Measurements from ENCODE around the gene NOTCH3. TPM values are rescaled to one million over a fixed set of nuclear protein-coding genes. Genes with fewer than 3 reads are reported as not detected.
A peak's percentile ranks its signal among the peaks of the same experiment; 100 is the strongest.

Gene NOTCH3
- total RNA-seq, 5 donors from 2014 or later (not counting 1 experiment from before 2014, with no cell fraction given): 0.16 to 0.85 (median 0.48) TPM; not detected in 1

- Mint-ChIP-seq H3K4me1 (peaks cover 0 to 2% (median under 1%) of the 10 kb centered on the region in 3 donors), H3K27ac (no peak overlapping the region), H3K36me3 (peaks cover 22% of the 10 kb centered on the region), H3K27me3 (peaks cover 0 to 2% of the 10 kb centered on the region in 2 donors), H3K4me3 (no peak overlapping the region), H3K9me3 (no peaks in the 10 kb centered on the region)
- no peak for ATAC-seq (replicated peaks in 1 of 4)
- ChIA-PET POLR2A (no interaction called here), CTCF (no interaction called here)
- H3K4me3 ChIP-seq (ENCODE audit: control insufficient read depth in 1 of 2, extremely low read depth in 1 of 2, low read length in 1 of 2): no peak overlapping the region
- no peak overlapping the region for H3K27ac ChIP-seq (ENCODE audit: low read length)
- H3K4me1 ChIP-seq (ENCODE audit: control insufficient read depth in 1 of 2, extremely low read depth in 1 of 2, insufficient read depth in 2 of 2, low read length in 2 of 2): peaks cover 0 to 4% of the 10 kb centered on the region in 2 experiments
- 95% methylated on average over 57 of the region's 58 CpGs for WGBS (ENCODE audit: insufficient coverage)
- H3K9me3 ChIP-seq: no peaks in the 10 kb centered on the region
- peaks cover 20 to 39% of the 10 kb centered on the region in 2 donors for H3K36me3 ChIP-seq (ENCODE audit: control insufficient read depth in 2 of 2, extremely low read depth in 1 of 2, insufficient read depth in 1 of 2, low read length in 1 of 2)
- no peak for DNase-seq
- H3K27me3 ChIP-seq (replicated peaks in 1 of 2; ENCODE audit: control insufficient read depth in 2 of 2, extremely low read depth in 1 of 2, insufficient read depth in 2 of 2, low read length in 1 of 2): peaks cover 0 to 10% of the 10 kb centered on the region in 2 experiments
These were observed 87.3 kb downstream of the NOTCH3 start for GRCh38 chr19:15113245-15114152.

DNA sequence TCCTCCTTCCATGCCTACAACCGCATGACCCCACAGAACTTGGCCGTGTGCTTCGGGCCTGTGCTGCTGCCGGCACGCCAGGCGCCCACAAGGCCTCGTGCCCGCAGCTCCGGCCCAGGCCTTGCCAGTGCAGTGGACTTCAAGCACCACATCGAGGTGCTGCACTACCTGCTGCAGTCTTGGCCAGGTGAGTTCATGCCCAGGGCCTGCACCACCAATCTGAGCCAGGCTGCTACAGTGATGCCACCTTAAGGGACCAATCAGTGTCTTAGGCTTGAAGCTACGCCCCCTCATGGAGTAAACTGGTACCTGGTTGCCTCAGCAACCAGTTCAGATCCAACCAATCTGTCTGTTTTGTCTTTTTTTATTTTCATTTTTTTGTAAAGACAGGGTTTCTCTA lies 88.4 kb downstream of the NOTCH3 start:
- Histone ChIP-seq H3K9me3 (no peaks in the 10 kb centered on the region), H3K4me3 (ENCODE audit: control insufficient read depth in 1 of 2, extremely low read depth in 1 of 2, low read length in 1 of 2) (no peak overlapping the region), H3K27me3 (replicated peaks in 1 of 2; ENCODE audit: control insufficient read depth in 2 of 2, extremely low read depth in 1 of 2, insufficient read depth in 2 of 2, low read length in 1 of 2) (peaks cover 0 to 21% of the 10 kb centered on the region in 2 experiments), H3K27ac (ENCODE audit: low read length) (no peak overlapping the region), H3K4me1 (ENCODE audit: control insufficient read depth in 1 of 2, extremely low read depth in 1 of 2, insufficient read depth in 2 of 2, low read length in 2 of 2) (peaks cover 0 to 15% of the 10 kb centered on the region in 2 experiments), H3K36me3 (ENCODE audit: control insufficient read depth in 2 of 2, extremely low read depth in 1 of 2, insufficient read depth in 1 of 2, low read length in 1 of 2) (peaks cover 16 to 28% of the 10 kb centered on the region in 2 donors)
- no peaks in the 10 kb centered on the region for H3K9me3 Mint-ChIP-seq
- peak overlapping the region in 1 of 2 donors; percentile 13 for H3K27ac Mint-ChIP-seq
- H3K4me3 Mint-ChIP-seq: no peak overlapping the region
- DNase-seq (no peak), ATAC-seq (replicated peaks in 1 of 4) (peak in 1 of 4 experiments; percentile 52)
- WGBS (ENCODE audit: insufficient coverage): 97% methylated on average over 11 of the region's 11 CpGs
- POLR2A ChIA-PET: no interaction called here
- H3K27me3 Mint-ChIP-seq: peaks cover 4 to 11% of the 10 kb centered on the region in 2 donors
- H3K36me3 Mint-ChIP-seq: peaks cover 12% of the 10 kb centered on the region
- CTCF ChIA-PET: no interaction called here
- H3K4me1 Mint-ChIP-seq: peaks cover 6 to 11% (median 9%) of the 10 kb centered on the region in 3 donors

- WGBS (ENCODE audit: insufficient coverage): no CpG with 5 or more reads among the region's 1 CpG
- no peaks in the 10 kb centered on the region for H3K9me3 ChIP-seq
- peak overlapping the region in 1 of 2 donors; percentile 13 for H3K27ac Mint-ChIP-seq
- no peak overlapping the region for H3K27ac ChIP-seq (ENCODE audit: low read length)
- H3K36me3 Mint-ChIP-seq: peaks cover 7% of the 10 kb centered on the region
- H3K36me3 ChIP-seq (ENCODE audit: control insufficient read depth in 2 of 2, extremely low read depth in 1 of 2, insufficient read depth in 1 of 2, low read length in 1 of 2): peaks cover 15 to 21% of the 10 kb centered on the region in 2 donors
- ATAC-seq (replicated peaks in 1 of 4): no peak
- peaks cover 0 to 20% of the 10 kb centered on the region in 2 experiments for H3K4me1 ChIP-seq (ENCODE audit: control insufficient read depth in 1 of 2, extremely low read depth in 1 of 2, insufficient read depth in 2 of 2, low read length in 2 of 2)
- DNase-seq: no peak
- no peak overlapping the region for H3K4me3 Mint-ChIP-seq
- H3K4me3 ChIP-seq (ENCODE audit: control insufficient read depth in 1 of 2, extremely low read depth in 1 of 2, low read length in 1 of 2): no peak overlapping the region
- peaks cover 0 to 27% of the 10 kb centered on the region in 2 experiments for H3K27me3 ChIP-seq (replicated peaks in 1 of 2; ENCODE audit: control insufficient read depth in 2 of 2, extremely low read depth in 1 of 2, insufficient read depth in 2 of 2, low read length in 1 of 2)
- ChIA-PET CTCF (no interaction called here), POLR2A (no interaction called here)
- H3K27me3 Mint-ChIP-seq: peaks cover 4 to 14% of the 10 kb centered on the region in 2 donors
- no peaks in the 10 kb centered on the region for H3K9me3 Mint-ChIP-seq
- peaks cover 8 to 13% (median 12%) of the 10 kb centered on the region in 3 donors for H3K4me1 Mint-ChIP-seq
These were observed 89.0 kb downstream of the NOTCH3 start for GRCh38 chr19:15111758-15112157.

GRCh38 chr19:15110418-15110815 lies 90.4 kb downstream of the NOTCH3 start:
- H3K27me3 Mint-ChIP-seq: peaks cover 8 to 24% of the 10 kb centered on the region in 2 donors
- no peak overlapping the region for H3K27ac ChIP-seq (ENCODE audit: low read length)
- H3K36me3 Mint-ChIP-seq: no peaks in the 10 kb centered on the region
- no peak for ATAC-seq (replicated peaks in 1 of 4)
- POLR2A ChIA-PET: no interaction called here
- no peak overlapping the region for H3K4me3 ChIP-seq (ENCODE audit: control insufficient read depth in 1 of 2, extremely low read depth in 1 of 2, low read length in 1 of 2)
- peaks cover 0 to 20% of the 10 kb centered on the region in 2 experiments for H3K4me1 ChIP-seq (ENCODE audit: control insufficient read depth in 1 of 2, extremely low read depth in 1 of 2, insufficient read depth in 2 of 2, low read length in 2 of 2)
- peaks cover 0 to 35% of the 10 kb centered on the region in 2 experiments for H3K27me3 ChIP-seq (replicated peaks in 1 of 2; ENCODE audit: control insufficient read depth in 2 of 2, extremely low read depth in 1 of 2, insufficient read depth in 2 of 2, low read length in 1 of 2)
- H3K9me3 ChIP-seq: no peaks in the 10 kb centered on the region
- WGBS (ENCODE audit: insufficient coverage): 94% methylated on average over 15 of the region's 17 CpGs
- H3K4me1 Mint-ChIP-seq: peaks cover 13 to 18% (median 17%) of the 10 kb centered on the region in 3 donors
- no peak for DNase-seq
- CTCF ChIA-PET: no interaction called here
- H3K27ac Mint-ChIP-seq: no peak overlapping the region
- H3K9me3 Mint-ChIP-seq: no peaks in the 10 kb centered on the region
- H3K4me3 Mint-ChIP-seq: no peak overlapping the region
- peaks cover 6 to 8% of the 10 kb centered on the region in 2 donors for H3K36me3 ChIP-seq (ENCODE audit: control insufficient read depth in 2 of 2, extremely low read depth in 1 of 2, insufficient read depth in 1 of 2, low read length in 1 of 2)

- Histone ChIP-seq H3K4me1 (ENCODE audit: control insufficient read depth in 1 of 2, extremely low read depth in 1 of 2, insufficient read depth in 2 of 2, low read length in 2 of 2) (peaks cover 0 to 20% of the 10 kb centered on the region in 2 experiments), H3K4me3 (ENCODE audit: control insufficient read depth in 1 of 2, extremely low read depth in 1 of 2, low read length in 1 of 2) (no peak overlapping the region), H3K27ac (ENCODE audit: low read length) (no peak overlapping the region), H3K9me3 (no peaks in the 10 kb centered on the region), H3K36me3 (ENCODE audit: control insufficient read depth in 2 of 2, extremely low read depth in 1 of 2, insufficient read depth in 1 of 2, low read length in 1 of 2) (peaks cover 3 to 4% of the 10 kb centered on the region in 2 donors), H3K27me3 (replicated peaks in 1 of 2; ENCODE audit: control insufficient read depth in 2 of 2, extremely low read depth in 1 of 2, insufficient read depth in 2 of 2, low read length in 1 of 2) (peaks cover 0 to 35% of the 10 kb centered on the region in 2 experiments)
- Mint-ChIP-seq H3K4me3 (no peak overlapping the region), H3K27me3 (peaks cover 8 to 24% of the 10 kb centered on the region in 2 donors), H3K4me1 (peaks cover 13 to 18% (median 17%) of the 10 kb centered on the region in 3 donors), H3K9me3 (peaks cover 3 to 4% (median 4%) of the 10 kb centered on the region in 3 donors), H3K27ac (no peak overlapping the region), H3K36me3 (no peaks in the 10 kb centered on the region)
- DNase-seq (no peak), ATAC-seq (replicated peaks in 1 of 4) (no peak)
- ChIA-PET POLR2A (no interaction called here), CTCF (no interaction called here)
- 97% methylated on average over 46 of the region's 49 CpGs for WGBS (ENCODE audit: insufficient coverage)
These were observed 90.9 kb downstream of the NOTCH3 start for GRCh38 chr19:15109768-15110417.
